Astrocyte of the cerebellum (primary cell): Measurements from ENCODE around the gene NXPH4.

Experiments used
- DNase-seq: peaks from one replicate; pipeline ENCODE4 v3.0.0-alpha.2; 2011; ENCODE audit warnings: low read depth
- H3K4me3 ChIP-seq: 2 replicates; pipeline ENCODE4 v1.5.1; 2011; ENCODE audit warnings: mild to moderate bottlenecking, low read depth, low read length, moderate library complexity
- in situ Hi-C: cut with HindIII; loops from 2 replicates; pipeline ENCODE4 v1.10.0; 2017; ENCODE audit warnings: low sequenced_read_pairs
- TF ChIP-seq, protein P1 (sequence below): IDR thresholded peaks from 2 replicates; pipeline ENCODE4 v1.5.1; 2012; ENCODE audit warnings: low read length, low read depth, moderate library complexity, mild to moderate bottlenecking; ENCODE audit errors: missing control alignments

The NXPH4 gene

DNA sequence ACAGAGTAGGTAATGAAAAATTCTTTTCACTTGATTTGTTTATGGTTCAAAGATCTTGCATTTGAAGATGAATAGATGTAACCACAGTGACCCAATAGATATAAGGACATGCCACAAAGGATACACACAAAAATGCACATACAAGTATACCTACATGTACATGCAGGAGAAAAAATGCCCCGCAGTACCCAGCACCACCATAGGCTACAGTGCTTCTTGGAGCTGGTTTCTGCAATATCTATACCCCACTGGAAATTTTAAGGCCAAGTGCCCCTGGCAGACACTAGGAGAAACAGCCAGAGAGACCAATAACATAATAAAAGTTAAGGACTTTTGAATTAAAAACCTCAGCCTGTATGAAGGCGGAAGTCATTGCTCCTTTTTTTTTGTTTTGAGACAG lies 46.5 kb downstream of the NXPH4 start:
- in situ Hi-C loops, result no loop called here
- H3K4me3 ChIP-seq, result no peak overlapping the region
- DNase-seq, result no peak
- TF ChIP-seq, protein P1, sequence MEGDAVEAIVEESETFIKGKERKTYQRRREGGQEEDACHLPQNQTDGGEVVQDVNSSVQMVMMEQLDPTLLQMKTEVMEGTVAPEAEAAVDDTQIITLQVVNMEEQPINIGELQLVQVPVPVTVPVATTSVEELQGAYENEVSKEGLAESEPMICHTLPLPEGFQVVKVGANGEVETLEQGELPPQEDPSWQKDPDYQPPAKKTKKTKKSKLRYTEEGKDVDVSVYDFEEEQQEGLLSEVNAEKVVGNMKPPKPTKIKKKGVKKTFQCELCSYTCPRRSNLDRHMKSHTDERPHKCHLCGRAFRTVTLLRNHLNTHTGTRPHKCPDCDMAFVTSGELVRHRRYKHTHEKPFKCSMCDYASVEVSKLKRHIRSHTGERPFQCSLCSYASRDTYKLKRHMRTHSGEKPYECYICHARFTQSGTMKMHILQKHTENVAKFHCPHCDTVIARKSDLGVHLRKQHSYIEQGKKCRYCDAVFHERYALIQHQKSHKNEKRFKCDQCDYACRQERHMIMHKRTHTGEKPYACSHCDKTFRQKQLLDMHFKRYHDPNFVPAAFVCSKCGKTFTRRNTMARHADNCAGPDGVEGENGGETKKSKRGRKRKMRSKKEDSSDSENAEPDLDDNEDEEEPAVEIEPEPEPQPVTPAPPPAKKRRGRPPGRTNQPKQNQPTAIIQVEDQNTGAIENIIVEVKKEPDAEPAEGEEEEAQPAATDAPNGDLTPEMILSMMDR, result no peak

DNA sequence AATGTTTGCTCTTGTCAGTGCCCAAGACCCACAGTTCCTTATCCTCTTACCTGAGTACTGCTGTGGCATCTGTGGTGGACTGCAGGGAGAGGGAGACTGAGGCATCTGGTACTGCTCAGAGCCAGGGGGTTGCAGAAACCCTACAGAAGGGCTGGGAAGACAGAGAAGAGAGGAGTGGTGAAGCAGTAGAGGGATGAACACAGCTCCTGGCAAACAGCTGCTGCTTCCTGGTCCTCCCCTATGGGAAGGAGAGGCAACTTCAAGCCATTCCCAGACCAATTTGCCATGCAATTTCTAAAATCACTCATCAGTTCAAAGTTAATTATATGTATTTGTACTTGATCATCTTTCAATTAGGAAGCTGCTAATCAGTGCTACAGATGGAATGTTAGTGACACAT lies 50.1 kb downstream of the NXPH4 start:
- TF ChIP-seq, protein P1, result no peak
- in situ Hi-C loops, result no loop called here
- H3K4me3 ChIP-seq, result no peak overlapping the region
- no peak for DNase-seq

DNA sequence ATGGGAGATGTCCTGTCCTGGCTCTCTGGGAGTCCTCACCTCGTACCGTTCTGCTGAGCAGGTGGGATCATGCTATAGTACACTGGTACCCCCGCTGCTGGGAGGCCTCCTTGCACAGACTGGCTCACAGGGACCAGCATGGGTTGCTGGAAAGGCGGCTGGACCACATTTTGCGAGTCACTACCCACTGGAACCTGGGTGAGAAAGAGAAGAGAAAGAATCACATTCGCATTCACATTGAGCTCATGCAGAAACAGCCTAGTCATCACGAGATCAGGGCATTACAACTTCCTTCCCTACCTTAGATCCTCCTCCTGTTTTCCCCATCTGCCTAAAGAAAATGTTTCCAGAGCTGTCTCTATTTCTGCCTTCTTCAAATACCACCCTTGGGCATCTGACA lies 51.7 kb downstream of the NXPH4 start:
- no peak for DNase-seq
- H3K4me3 ChIP-seq, result no peak overlapping the region
- in situ Hi-C loops, result no loop called here
- TF ChIP-seq, protein P1, result no peak

DNA sequence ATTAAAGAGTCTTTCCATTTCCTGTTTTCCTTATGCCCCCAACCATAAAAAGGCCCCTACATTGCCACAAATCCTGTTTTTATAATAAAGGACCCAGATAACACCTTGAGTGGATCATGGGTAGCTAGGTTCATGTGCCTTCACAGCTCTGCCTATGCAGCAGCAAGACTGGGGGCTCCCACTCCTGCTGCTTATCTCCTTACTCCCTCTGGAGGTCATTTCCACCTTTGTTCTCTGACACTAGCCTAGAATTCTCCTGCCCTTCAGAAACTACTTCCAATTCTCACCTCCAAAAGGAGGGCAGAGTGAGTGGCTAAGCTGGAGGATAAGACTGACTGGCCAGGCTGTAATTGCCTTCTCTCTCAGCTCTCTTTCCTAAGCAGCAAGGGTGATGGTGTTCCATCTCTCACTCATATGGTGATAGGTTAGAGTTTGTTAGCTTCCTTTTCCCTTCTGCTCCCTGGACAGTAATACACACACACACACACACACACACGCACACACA lies 54.4 kb downstream of the NXPH4 start:
- no peak overlapping the region for H3K4me3 ChIP-seq
- in situ Hi-C loops, result no loop called here
- TF ChIP-seq, protein P1, result peak; percentile 3
- DNase-seq, result no peak

DNA sequence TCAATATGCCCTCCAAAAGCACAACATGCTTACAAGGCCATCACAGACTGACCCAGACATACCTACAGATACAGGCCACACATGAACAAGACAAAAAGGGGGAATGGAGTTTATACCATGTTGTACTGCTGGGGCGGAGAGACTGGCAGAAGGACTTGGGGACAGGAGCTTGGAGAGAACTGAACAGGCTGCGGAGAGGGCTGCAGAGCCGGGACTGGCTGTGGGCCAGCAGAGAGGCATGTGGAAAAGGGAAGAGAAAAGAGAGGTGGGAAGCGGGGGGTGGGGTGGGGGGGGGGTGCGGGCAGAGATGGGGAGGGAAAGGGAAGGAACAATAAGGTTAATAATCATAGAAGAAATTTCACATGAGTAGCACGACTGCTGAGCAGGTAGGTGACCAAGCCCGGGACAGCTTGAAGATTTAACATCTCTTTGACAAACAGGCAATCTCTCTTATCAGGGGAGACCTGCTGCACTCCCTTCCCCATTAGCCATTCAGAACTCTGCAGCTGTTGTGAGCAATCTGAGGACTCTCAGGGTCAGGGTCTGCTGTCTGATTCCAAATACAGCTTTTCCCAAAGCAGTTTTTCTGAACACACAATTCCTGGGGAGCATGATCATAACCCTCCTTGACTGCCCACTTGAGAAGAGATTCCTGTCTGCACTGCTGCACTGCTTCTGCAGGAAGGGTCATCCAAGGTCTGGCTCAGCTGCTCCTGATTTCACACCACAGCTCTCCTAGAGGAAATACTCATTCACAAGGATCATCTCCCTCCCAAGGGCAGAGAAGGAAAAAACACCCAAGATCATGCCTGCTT lies 56.0 kb downstream of the NXPH4 start:
- no peak overlapping the region for H3K4me3 ChIP-seq
- no peak for DNase-seq
- in situ Hi-C loops, result no loop called here
- TF ChIP-seq, protein P1, result no peak

DNA sequence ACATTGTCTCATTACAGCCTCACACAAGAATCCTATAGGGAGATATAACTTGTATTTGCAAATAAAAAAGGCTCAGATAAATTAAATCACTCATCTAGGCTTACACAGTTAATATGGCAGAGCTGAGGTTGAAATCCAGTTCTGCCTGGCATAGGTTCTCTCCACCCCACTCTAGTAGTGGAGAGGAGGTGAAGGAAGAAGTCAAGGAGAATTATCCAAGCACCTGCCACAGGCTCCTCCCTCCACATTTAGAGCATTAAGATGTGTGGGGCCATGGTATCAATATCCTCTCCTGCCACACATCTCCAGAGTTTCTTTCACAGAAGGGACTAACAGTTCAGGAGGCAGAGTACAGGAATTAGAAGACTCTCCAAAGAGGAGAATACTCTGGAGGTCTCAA lies 56.9 kb downstream of the NXPH4 start:
- no peak for DNase-seq
- no peak overlapping the region for H3K4me3 ChIP-seq
- in situ Hi-C loops, result no loop called here
- TF ChIP-seq, protein P1, result no peak
